HG02938 (cell line): ENCODE data around the gene ATP2A3.

Experiments used
- ATAC-seq: cut with Tn5 transposase; IDR thresholded peaks from one replicate; pipeline ENCODE4 v1.9.1; 2021; ENCODE audit warnings: mild to moderate bottlenecking, moderate library complexity; ENCODE audit not compliant: unreplicated experiment

Gene ATP2A3

GRCh38 chr17:3914312-3914670 lies 49.9 kb downstream of the ATP2A3 start:
- ATAC-seq = no peak

- ATAC-seq = peak; percentile 39
Observed at GRCh38 chr17:3913531-3914311, 50.5 kb downstream of the ATP2A3 start.

GRCh38 chr17:3912827-3913226 lies 51.4 kb downstream of the ATP2A3 start:
- no peak for ATAC-seq

GRCh38 chr17:3911271-3912053 lies 52.8 kb downstream of the ATP2A3 start:
- ATAC-seq = peak; percentile 63

- ATAC-seq = peak; percentile 5
Observed at GRCh38 chr17:3910420-3911270, 53.6 kb downstream of the ATP2A3 start.

GRCh38 chr17:3909257-3909656 lies 55.0 kb downstream of the ATP2A3 start:
- ATAC-seq = no peak

GRCh38 chr17:3907483-3908216 lies 56.6 kb downstream of the ATP2A3 start:
- ATAC-seq = no peak

- ATAC-seq = no peak
Observed at GRCh38 chr17:3906881-3907280, 57.4 kb downstream of the ATP2A3 start.

- ATAC-seq = no peak
Observed at GRCh38 chr17:3905017-3905520, 59.2 kb downstream of the ATP2A3 start.

GRCh38 chr17:3904501-3904900 lies 59.7 kb downstream of the ATP2A3 start:
- ATAC-seq = no peak

GRCh38 chr17:3903881-3904290 lies 60.4 kb downstream of the ATP2A3 start:
- ATAC-seq = no peak

GRCh38 chr17:3903051-3903825 lies 61.0 kb downstream of the ATP2A3 start:
- no peak for ATAC-seq

- no peak for ATAC-seq
Observed at GRCh38 chr17:3900646-3901045, 63.6 kb downstream of the ATP2A3 start.

- ATAC-seq = no peak
Observed at GRCh38 chr17:3897731-3898130, 66.5 kb downstream of the ATP2A3 start.

- no peak for ATAC-seq
Observed at GRCh38 chr17:3896968-3897235, 67.3 kb downstream of the ATP2A3 start.

- no peak for ATAC-seq
Observed at GRCh38 chr17:3896108-3896967, 67.9 kb downstream of the ATP2A3 start.

- ATAC-seq = no peak
Observed at GRCh38 chr17:3895354-3895753, 68.9 kb downstream of the ATP2A3 start.

- no peak for ATAC-seq
Observed at GRCh38 chr17:3894911-3895343, 69.3 kb downstream of the ATP2A3 start.

GRCh38 chr17:3894188-3894587 lies 70.0 kb downstream of the ATP2A3 start:
- no peak for ATAC-seq
